Panc1 (cell line): ENCODE data around the gene DRC3.

Source experiments
- CTCF ChIP-seq: fragments of 450-650 bp; IDR thresholded peaks from 2 replicates; pipeline ENCODE4 v1.5.1; 2017; ENCODE audit warnings: mild to moderate bottlenecking
- POLR2AphosphoS5 ChIP-seq: IDR thresholded peaks from 2 replicates; pipeline ENCODE4 v1.6.1; 2012; ENCODE audit warnings: mild to moderate bottlenecking, low read depth, low read length, moderate library complexity
- REST ChIP-seq, 2 experiments: IDR thresholded peaks; 2 replicates each; pipeline ENCODE4 v1.6.1; 2011 to 2012; ENCODE audit warnings: low read depth in 2 of 2, control low read depth in 1 of 2, low read length in 1 of 2, mild to moderate bottlenecking in 1 of 2, moderate library complexity in 1 of 2; ENCODE audit not compliant: insufficient read depth in 1 of 2
- SIN3A ChIP-seq: IDR thresholded peaks from 2 replicates; pipeline ENCODE4 v1.6.1; 2012; ENCODE audit warnings: low read depth, mild to moderate bottlenecking, low read length, moderate library complexity, borderline replicate concordance; ENCODE audit not compliant: insufficient read depth
- TCF7L2 ChIP-seq: IDR thresholded peaks from 2 replicates; pipeline ENCODE4 v1.6.1; 2011; ENCODE audit warnings: mild to moderate bottlenecking, low read depth, low read length, inconsistent platforms

- TF ChIP-seq CTCF (no peak), SIN3A (no peak), TCF7L2 (no peak), POLR2AphosphoS5 (no peak), REST (IDR thresholded peaks at IDR 0.05; ENCODE audit: insufficient read depth in 1 of 2, low read depth in 2 of 2, low read length in 1 of 2) (no peak)
Measured at GRCh38 chr17:18014006-18014405, 41.3 kb downstream of the DRC3 start.
